CD4-positive, alpha-beta T cell treated with Interleukin-21 for 1 hour (primary cell): ENCODE measurements around the gene CACHD1.
"Not testable (repeated sequence)": the region's sequence is repeated elsewhere in the genome, so short reads cannot be mapped to it uniquely, and the experiment has no call there.

Experiments
- DNase-seq: peaks from one replicate; pipeline ENCODE4 v3.0.0-alpha.2; 2020

The CACHD1 gene

GRCh38 chr1:64715186-64715585, 245.3 kb downstream of the CACHD1 start:
- no peak for DNase-seq

- no peak for DNase-seq
Measured at GRCh38 chr1:64721135-64721534, 251.2 kb downstream of the CACHD1 start.

GRCh38 chr1:64721576-64722145, 251.7 kb downstream of the CACHD1 start:
- no peak for DNase-seq

GRCh38 chr1:64727861-64728260, 257.9 kb downstream of the CACHD1 start:
- DNase-seq, result no peak

- no peak for DNase-seq
Measured at GRCh38 chr1:64733581-64734286, 263.8 kb downstream of the CACHD1 start.

- DNase-seq, result no peak
Measured at GRCh38 chr1:64734287-64734652, 264.3 kb downstream of the CACHD1 start.

- not testable (repeated sequence) for DNase-seq
Measured at GRCh38 chr1:64740687-64741086, 270.8 kb downstream of the CACHD1 start.
